Measurements from ENCODE around the gene CAPNS1. TPM values are rescaled to one million over a fixed set of nuclear protein-coding genes. Genes with fewer than 3 reads are reported as not detected.

The CAPNS1 gene
- polyA plus RNA-seq, 3 donors: 239 to 740 (median 282) TPM

GRCh38 chr19:36113894-36114720 lies 25.8 kb upstream of the CAPNS1 start:
- peak in 1 of 3 donors; percentile 16 for DNase-seq
- H3K9ac ChIP-seq (ENCODE audit: insufficient read depth, low read length, poor library complexity, severe bottlenecking): peak overlapping the region; percentile 62
- peaks cover 26% of the 10 kb centered on the region for H3K4me1 Mint-ChIP-seq
- TF ChIP-seq CTCF (IDR thresholded peaks at IDR 0.05): no peak
- H3K36me3 ChIP-seq (replicated peaks in 1 of 2; ENCODE audit: control insufficient read depth in 1 of 2, insufficient read depth in 2 of 2, low read length in 2 of 2): peaks cover 21 to 28% of the 10 kb centered on the region in 2 donors
- WGBS (ENCODE audit: insufficient coverage): 13% methylated on average over 34 of the region's 48 CpGs
- H4K20me1 ChIP-seq (ENCODE audit: insufficient read depth, low read length): peaks cover 7% of the 10 kb centered on the region
- peaks cover 0 to 7% (median 0%) of the 10 kb centered on the region in 3 donors for H3K27me3 Mint-ChIP-seq (ENCODE audit: low read depth in 3 of 3)
- H3K79me2 ChIP-seq (ENCODE audit: insufficient read depth, low read length): peaks cover 30% of the 10 kb centered on the region
- intact Hi-C loops (cut with micrococcal nuclease): loop anchor here (2.0 to 10.0 kb wide), 6 partner anchors 27 to 571 kb away; partner anchors contain the start of genes CAPNS1 (in 1 of the 2), HCST (in 1 of the 2), HSPB6 (in 1 of the 2) and NFKBID (in 1 of the 2)
- peak overlapping the region; percentile 89 to 94 for H3K4me3 Mint-ChIP-seq
- peak overlapping the region; percentile 68 to 80 for H3K27ac ChIP-seq (ENCODE audit: low read depth in 1 of 2, low read length in 2 of 2)
- peak overlapping the region; percentile 81 for H3K4me2 ChIP-seq (replicated peaks; ENCODE audit: extremely low read depth, low read length, poor library complexity, severe bottlenecking)
- H3K4me3 ChIP-seq (replicated peaks in 1 of 3; ENCODE audit: low read depth in 2 of 3, low read length in 3 of 3): peak overlapping the region; percentile 53 to 90 (median 85)
- H3K27me3 ChIP-seq (ENCODE audit: control insufficient read depth in 2 of 2, insufficient read depth in 2 of 2, low read length in 2 of 2): no peaks in the 10 kb centered on the region
- peak overlapping the region; percentile 94 for H2AFZ ChIP-seq (ENCODE audit: insufficient read depth, low read depth, low read length, poor library complexity, severe bottlenecking)
- H3K9me3 Mint-ChIP-seq: no peaks in the 10 kb centered on the region
- H3K4me1 ChIP-seq (ENCODE audit: control insufficient read depth in 1 of 2, insufficient read depth in 2 of 2, low read length in 2 of 2): peaks cover 25 to 34% of the 10 kb centered on the region in 2 donors
- peak overlapping the region; percentile 88 to 97 (median 96) for H3K27ac Mint-ChIP-seq
- H3K9me3 ChIP-seq (replicated peaks in 1 of 2; ENCODE audit: control insufficient read depth in 1 of 2, insufficient read depth in 1 of 2, low read length in 2 of 2): no peaks in the 10 kb centered on the region
- peaks cover 39 to 40% of the 10 kb centered on the region in 2 donors for H3K36me3 Mint-ChIP-seq

- Histone ChIP-seq H3K36me3 (replicated peaks in 1 of 2; ENCODE audit: control insufficient read depth in 1 of 2, insufficient read depth in 2 of 2, low read length in 2 of 2) (peaks cover 21 to 35% of the 10 kb centered on the region in 2 donors), H3K4me2 (replicated peaks; ENCODE audit: extremely low read depth, low read length, poor library complexity, severe bottlenecking) (peak within 1 kb of the TSS; percentile 81), H3K27ac (ENCODE audit: low read depth in 1 of 2, low read length in 2 of 2) (peak within 1 kb of the TSS; percentile 68 to 80), H3K9me3 (replicated peaks in 1 of 2; ENCODE audit: control insufficient read depth in 1 of 2, insufficient read depth in 1 of 2, low read length in 2 of 2) (no peaks in the 10 kb centered on the region), H3K4me3 (replicated peaks in 1 of 3; ENCODE audit: low read depth in 2 of 3, low read length in 3 of 3) (peak within 1 kb of the TSS; percentile 53 to 90 (median 85)), H3K27me3 (ENCODE audit: control insufficient read depth in 2 of 2, insufficient read depth in 2 of 2, low read length in 2 of 2) (no peaks in the 10 kb centered on the region), H2AFZ (ENCODE audit: insufficient read depth, low read depth, low read length, poor library complexity, severe bottlenecking) (peak within 1 kb of the TSS; percentile 94), H3K9ac (ENCODE audit: insufficient read depth, low read length, poor library complexity, severe bottlenecking) (peak within 1 kb of the TSS; percentile 62), H3K4me1 (ENCODE audit: control insufficient read depth in 1 of 2, insufficient read depth in 2 of 2, low read length in 2 of 2) (peaks cover 25 to 34% of the 10 kb centered on the region in 2 donors), H3K79me2 (ENCODE audit: insufficient read depth, low read length) (peaks cover 30% of the 10 kb centered on the region), H4K20me1 (ENCODE audit: insufficient read depth, low read length) (peaks cover 7% of the 10 kb centered on the region)
- Mint-ChIP-seq H3K27ac (peak within 1 kb of the TSS; percentile 88 to 97 (median 96)), H3K9me3 (no peaks in the 10 kb centered on the region), H3K27me3 (ENCODE audit: low read depth in 3 of 3) (peaks cover 0 to 7% (median 0%) of the 10 kb centered on the region in 3 donors), H3K4me3 (peak within 1 kb of the TSS; percentile 89 to 94), H3K36me3 (peaks cover 45 to 48% of the 10 kb centered on the region in 2 donors), H3K4me1 (peaks cover 26% of the 10 kb centered on the region)
- WGBS (ENCODE audit: insufficient coverage): under 1% methylated on average over 60 of the region's 60 CpGs
- TF ChIP-seq CTCF (IDR thresholded peaks at IDR 0.05): no peak
- intact Hi-C loops (cut with micrococcal nuclease): loop anchor here (1.0 to 10.0 kb wide), 10 partner anchors 26 to 570 kb away; partner anchors contain the start of genes ZNF565 (in 2 of the 2), ALKBH6 (in 1 of the 2), CAPNS1 (in 1 of the 2) and HCST (in 1 of the 2)
- DNase-seq: peak; percentile 99 to 100 (median 99)
These were observed 25.0 kb upstream of the CAPNS1 start, which contains the start of gene POLR2I for GRCh38 chr19:36114721-36115452. POLR2I (minus strand) TSS chr19:36114875; CDS start chr19:36114856, 19 bp downstream.
